Cerebellar cortex (tissue), 1 donor: Measurements from ENCODE around the gene GNB1L.

Experiments
- DNase-seq: peaks from one replicate; pipeline ENCODE4 v3.0.0-alpha.2; 2015; ENCODE audit warnings: low spot score

Gene GNB1L

GRCh38 chr22:19862619-19863246 is 8.1 kb upstream of the GNB1L start:
- no peak for DNase-seq

- no peak for DNase-seq
These were observed 5.3 kb upstream of the GNB1L start for GRCh38 chr22:19859861-19860510.

- no peak for DNase-seq
These were observed 2.7 kb upstream of the GNB1L start for GRCh38 chr22:19857382-19857781.

- peak; percentile 49 for DNase-seq
These were observed 1.1 kb upstream of the GNB1L start for GRCh38 chr22:19855504-19856409.

GRCh38 chr22:19853879-19854777 is 546 bp downstream of the GNB1L start:
- DNase-seq, result no peak

GRCh38 chr22:19853058-19853878 is 1.4 kb downstream of the GNB1L start:
- DNase-seq, result no peak

- DNase-seq, result no peak
These were observed 2.4 kb downstream of the GNB1L start for GRCh38 chr22:19852177-19852781.

- DNase-seq, result no peak
These were observed 3.1 kb downstream of the GNB1L start for GRCh38 chr22:19851291-19852176.

- no peak for DNase-seq
These were observed 3.9 kb downstream of the GNB1L start for GRCh38 chr22:19850763-19851109.

- no peak for DNase-seq
These were observed 4.6 kb downstream of the GNB1L start for GRCh38 chr22:19849835-19850762.

GRCh38 chr22:19848298-19849224 is 6.1 kb downstream of the GNB1L start:
- DNase-seq, result no peak

GRCh38 chr22:19847345-19847632 is 7.4 kb downstream of the GNB1L start:
- DNase-seq, result no peak

- DNase-seq, result no peak
These were observed 7.9 kb downstream of the GNB1L start for GRCh38 chr22:19846620-19847344.

GRCh38 chr22:19845054-19845722 is 9.5 kb downstream of the GNB1L start:
- no peak for DNase-seq

- peak; percentile 48 for DNase-seq
These were observed 10.2 kb downstream of the GNB1L start for GRCh38 chr22:19844377-19845053.
